Activated CD4-positive, CD25-positive, alpha-beta regulatory T cell treated with anti-CD3 and anti-CD28 coated beads, Interleukin-2, amount 50 U/mL, for 24 hours (primary cell): ENCODE results near the gene PSMG4.
"Not testable (repeated sequence)": the region's sequence is repeated elsewhere in the genome, so short reads cannot be mapped to it uniquely, and the experiment has no call there.

Experiments used
- ATAC-seq, 2 donors: fragments of 150-1000 bp; cut with Tn5 transposase; one replicate each; pipeline ENCODE4 v1.10.0; 2021; ENCODE audit warnings: mild to moderate bottlenecking in 1 of 2, moderate library complexity in 1 of 2

The PSMG4 gene

GRCh38 chr6:3230900-3231246 is 27.9 kb upstream of the PSMG4 start:
- ATAC-seq: no peak

- ATAC-seq: no peak
Observed at GRCh38 chr6:3231247-3232016, 27.3 kb upstream of the PSMG4 start.

DNA sequence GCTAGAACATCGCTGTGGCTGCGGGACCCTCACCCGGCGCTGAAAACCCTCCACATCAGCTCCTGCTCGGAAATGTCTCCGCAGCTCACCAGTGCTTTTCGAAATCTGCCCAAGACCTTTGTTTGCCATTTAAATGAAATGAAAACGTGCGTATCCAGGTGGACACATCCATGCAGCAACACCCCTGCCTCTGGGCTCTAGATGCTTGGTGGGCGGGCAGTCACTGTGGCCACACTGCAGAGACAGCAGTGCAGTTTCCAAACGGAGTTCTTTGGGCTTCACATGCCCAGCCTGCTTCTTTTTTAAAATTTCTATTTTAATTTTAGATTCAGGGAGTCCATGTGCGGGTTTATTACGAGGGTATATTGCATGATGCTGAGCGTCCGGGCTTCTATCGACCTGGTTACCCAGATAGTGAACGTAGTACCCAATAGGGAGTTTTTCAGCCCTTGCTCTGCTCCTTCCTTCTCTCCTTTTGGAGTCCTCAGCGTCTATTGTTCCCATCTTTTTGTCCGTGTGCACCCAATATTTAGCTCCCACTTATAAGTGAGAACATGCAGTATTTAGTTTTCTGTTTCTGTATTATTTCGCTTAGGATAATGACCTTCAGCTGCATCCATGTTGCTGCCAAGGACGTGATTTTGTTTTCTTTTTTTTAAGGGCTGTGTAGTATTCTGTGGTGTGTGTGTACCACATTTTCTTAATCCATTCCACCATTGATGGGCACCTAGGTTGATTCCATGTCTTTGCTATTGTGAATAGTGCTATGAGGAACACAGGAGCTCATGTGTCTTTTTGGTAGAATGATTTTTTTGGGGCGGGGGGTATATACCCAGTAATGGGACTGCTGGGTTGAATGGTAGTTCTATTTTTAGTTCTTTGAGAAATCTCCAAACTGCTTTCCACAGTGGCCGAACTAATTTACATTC is 26.5 kb upstream of the PSMG4 start:
- no peak for ATAC-seq

- no peak for ATAC-seq
Observed at GRCh38 chr6:3233321-3233720, 25.4 kb upstream of the PSMG4 start.

DNA sequence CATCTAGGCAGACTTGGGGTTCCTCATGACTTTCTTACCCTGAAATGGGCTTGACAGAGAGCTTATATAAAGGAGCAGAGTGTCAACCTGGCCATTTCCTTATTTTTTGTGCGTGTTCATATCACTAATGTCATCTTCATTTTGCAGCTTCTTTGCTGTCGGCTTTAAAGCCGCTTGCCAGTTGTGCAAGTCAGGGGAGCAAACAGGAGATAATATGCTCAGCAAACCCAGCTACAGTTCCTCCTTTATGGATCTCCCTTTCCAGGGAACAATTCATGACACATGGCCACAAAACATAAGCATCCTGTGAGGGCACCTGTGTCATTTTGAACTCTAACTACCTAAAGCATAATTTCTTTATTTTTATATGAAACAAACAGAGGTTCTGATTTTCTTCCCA is 24.8 kb upstream of the PSMG4 start:
- ATAC-seq: no peak

DNA sequence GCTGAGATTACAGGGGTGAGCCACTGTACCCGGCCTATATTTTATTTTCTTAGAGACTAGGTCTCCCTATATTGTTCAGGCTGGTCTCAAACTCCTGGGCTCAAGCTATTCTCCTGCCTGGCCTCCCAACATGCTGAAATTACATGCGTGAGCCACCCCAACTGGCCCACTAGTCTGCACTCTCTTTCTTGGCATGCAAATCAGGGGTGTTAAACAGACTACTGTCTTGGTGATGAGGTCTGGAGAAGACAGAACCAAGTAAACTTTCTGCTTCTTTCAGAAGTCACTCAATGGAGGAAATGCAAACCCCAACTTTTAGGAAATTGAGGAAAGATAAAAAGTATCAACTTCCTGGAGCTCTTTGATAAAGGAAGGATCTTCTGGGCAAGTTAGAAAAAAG is 23.3 kb upstream of the PSMG4 start:
- no peak for ATAC-seq

DNA sequence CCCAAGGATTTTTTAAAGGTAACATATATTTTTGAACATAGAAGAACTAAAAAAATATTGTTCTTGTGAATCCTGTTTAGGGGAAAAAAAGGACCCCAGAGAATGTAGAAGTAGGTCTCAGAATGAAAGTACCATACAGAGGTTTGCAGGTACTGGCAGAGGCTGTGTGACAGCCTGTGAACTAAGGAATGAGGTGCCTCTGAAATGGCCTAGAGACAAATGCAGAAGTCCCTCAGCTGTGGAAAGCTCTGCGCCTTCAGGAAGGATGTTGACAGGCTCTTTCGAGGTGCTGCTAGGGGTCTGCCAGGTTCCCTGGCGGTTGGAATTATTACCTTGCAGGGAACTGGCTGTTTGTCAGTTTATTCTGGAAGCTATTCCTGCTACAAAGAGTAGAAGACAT is 22.7 kb upstream of the PSMG4 start:
- no peak for ATAC-seq

- ATAC-seq: no peak
Observed at GRCh38 chr6:3237761-3238662, 20.7 kb upstream of the PSMG4 start.

DNA sequence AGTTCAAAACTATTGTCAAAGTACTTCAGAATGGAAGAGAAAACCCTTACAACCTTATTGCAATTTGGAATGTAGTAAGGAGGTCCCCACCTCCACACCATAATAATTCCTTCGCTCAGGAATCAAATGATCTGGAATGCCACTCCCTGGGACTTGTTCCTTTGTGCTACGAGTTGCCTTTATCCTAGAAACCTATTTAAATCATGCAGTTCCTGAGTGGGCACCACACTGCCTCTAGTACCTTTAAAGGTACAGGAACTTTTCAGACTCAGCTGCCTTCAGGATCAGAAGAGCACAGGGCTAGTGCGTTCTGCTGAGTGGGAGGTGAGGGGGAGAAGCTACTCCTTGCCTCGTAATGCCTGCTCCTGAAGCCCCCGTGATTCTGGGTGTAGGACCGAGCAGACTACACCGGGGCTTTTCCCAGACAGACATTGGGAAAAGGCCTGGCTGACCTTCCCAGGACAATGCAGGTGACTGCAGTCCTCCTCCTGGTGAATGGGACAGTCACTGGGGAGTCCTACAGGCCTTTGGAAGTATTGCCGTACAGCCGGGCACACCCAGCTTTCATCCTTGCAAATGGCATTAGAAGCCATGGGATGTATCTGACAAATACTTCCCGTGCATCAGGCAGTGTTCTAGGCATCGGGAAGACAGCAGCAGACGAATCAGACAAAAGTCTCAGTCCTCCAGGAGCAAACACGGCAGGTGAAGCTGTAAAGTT is 19.5 kb upstream of the PSMG4 start:
- ATAC-seq: no peak

DNA sequence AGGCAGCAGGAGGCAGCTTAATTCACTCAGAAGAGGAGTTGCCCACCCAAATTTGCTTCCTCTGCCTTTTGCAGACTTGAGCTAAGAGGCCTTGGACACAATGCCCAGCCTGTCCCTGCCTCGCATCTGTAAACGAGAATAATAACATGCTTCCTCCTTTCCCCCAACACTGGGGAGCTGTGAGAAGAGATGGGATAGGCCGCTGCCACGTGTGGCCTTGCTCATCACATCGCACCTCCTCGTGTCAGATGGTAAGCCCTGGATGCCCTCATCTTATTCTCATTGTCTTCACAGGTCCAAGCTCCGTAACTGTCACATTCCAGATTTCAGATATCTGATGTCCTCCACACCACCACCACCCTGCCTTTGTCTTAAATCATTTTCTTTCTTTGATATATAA is 18.2 kb upstream of the PSMG4 start:
- ATAC-seq: no peak

GRCh38 chr6:3241745-3242144 is 17.0 kb upstream of the PSMG4 start:
- ATAC-seq: not testable (repeated sequence)

GRCh38 chr6:3242768-3243167 is 16.0 kb upstream of the PSMG4 start:
- ATAC-seq: no peak

GRCh38 chr6:3244003-3244831 is 14.5 kb upstream of the PSMG4 start:
- ATAC-seq: no peak

DNA sequence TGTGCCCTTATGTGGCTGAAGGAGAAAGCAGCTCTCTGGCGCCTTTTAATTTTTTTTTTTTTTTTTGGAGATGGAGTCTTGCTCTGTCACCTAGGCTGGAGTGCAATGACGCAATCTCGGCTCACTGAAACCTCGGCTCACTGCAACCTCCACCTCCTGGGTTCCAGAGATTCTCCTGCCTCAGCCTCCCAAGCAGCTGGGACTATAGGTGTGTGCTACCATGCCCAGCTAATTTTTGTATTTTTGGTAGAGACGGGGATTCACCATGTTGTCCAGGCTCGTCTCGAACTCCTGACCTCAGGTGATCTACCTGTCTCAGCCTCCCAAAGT is 13.9 kb upstream of the PSMG4 start:
- ATAC-seq: not testable (repeated sequence)

DNA sequence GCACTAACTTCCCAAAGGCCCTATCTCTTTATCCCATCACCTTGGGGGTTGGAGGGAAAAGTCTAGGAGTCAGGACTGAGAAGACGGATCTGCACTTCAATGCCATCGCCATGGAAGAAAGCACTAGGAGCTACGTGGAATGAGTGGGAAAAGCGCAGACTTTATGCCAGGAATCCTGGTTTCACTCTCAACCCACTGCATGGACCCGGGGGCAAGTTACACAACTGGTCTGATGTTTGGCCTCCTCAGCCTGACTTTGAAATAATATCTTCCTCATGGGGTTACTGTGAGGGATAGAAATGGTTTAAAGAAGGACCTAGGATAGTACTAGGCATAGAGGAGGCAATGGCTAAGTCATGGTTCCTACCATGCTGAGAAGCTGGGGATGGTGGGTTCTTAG is 13.5 kb upstream of the PSMG4 start:
- no peak for ATAC-seq

DNA sequence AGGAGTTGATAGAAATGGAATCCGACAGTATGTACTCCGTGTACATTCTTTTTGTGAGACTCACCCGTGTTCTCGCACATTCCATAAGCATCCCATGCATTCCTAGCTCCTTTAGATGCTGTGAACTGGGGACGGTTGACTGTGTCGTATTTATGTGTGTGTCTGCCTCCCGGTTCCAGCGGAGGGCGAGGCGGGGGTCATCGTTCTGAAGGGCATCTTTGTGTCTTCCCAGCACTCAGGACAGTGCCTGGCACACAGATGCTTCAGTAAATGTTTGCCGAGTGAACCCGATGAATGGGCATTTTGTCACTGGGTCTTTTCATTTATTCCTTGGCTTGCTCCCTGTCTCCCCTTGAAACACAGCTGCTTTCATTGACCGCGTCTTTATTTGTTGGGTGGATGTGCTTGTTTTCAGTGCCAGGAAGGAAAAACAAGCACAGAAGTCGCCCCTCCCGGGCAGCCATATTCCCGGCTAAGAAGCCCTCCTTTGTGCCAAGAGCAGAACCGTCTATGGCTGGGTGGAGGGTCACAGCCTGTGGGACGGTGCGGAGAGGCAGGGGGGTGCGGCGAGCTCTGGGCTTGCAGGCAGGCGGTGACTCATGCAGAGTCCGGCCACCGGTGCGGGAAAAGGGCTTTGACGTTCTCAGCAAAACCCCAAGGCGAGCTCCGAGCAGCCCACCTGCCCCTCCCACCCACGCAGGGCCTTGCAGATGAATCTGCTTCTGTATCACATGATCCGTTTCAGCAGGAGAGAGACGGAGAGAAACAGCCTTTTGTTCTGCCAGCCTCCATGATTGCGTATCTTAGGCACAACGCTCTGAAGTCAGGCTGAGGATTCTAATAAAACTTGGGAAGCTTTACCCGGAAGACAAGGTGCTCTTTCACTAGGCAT is 11.2 kb upstream of the PSMG4 start:
- no peak for ATAC-seq

DNA sequence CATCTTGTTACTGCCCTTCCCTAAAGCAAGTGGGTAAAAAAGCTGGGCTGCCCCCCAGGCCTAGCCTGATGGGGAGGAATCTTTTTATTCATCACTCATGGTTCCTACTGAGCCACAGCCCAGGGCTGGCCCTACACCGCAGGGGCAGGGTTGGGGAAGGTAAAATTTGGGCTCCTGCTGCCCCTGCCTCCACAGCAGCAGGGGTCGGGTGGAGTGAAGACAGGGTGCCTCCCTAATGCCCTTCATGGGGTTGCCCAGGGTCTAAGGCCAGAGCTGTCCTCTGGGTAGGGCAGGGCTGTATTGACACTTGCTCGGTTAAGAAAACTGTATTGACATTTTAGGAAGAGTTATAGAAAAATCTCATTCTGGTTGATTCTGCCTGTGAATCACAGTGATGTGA is 8.9 kb upstream of the PSMG4 start:
- ATAC-seq: no peak

DNA sequence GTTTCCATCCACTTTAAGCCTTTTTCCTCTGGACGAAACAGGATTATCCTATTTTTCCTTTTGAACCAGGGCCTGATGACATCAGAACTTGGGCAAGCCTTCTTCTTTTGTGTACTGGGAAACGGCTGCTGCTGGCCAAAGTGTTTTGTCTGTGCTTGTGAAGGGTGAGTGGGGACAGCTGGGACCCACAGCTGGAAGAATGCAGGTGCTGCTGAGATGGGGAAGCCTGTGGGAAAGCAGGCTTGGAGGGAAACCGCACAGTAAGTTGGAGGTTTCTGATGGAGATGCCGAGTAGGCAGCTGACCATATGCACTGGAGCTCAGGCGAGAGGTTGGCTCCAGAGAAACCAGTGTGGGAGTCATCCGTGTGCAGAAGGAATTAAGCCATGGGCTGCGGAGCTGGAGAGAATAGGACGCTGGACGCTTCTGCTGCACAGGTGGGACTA is 8.5 kb upstream of the PSMG4 start:
- ATAC-seq: no peak

GRCh38 chr6:3251462-3252314 is 7.1 kb upstream of the PSMG4 start:
- ATAC-seq: peak; percentile 76 to 84
